LNCAP (cell line): ENCODE measurements around the gene ICAM5.

ENCODE experiments used
- TF ChIP-seq, protein P1 (sequence below): fragments of 450-650 bp; IDR thresholded peaks from 2 replicates; pipeline ENCODE4 v1.5.1; 2017; ENCODE audit warnings: mild to moderate bottlenecking

The ICAM5 gene

DNA sequence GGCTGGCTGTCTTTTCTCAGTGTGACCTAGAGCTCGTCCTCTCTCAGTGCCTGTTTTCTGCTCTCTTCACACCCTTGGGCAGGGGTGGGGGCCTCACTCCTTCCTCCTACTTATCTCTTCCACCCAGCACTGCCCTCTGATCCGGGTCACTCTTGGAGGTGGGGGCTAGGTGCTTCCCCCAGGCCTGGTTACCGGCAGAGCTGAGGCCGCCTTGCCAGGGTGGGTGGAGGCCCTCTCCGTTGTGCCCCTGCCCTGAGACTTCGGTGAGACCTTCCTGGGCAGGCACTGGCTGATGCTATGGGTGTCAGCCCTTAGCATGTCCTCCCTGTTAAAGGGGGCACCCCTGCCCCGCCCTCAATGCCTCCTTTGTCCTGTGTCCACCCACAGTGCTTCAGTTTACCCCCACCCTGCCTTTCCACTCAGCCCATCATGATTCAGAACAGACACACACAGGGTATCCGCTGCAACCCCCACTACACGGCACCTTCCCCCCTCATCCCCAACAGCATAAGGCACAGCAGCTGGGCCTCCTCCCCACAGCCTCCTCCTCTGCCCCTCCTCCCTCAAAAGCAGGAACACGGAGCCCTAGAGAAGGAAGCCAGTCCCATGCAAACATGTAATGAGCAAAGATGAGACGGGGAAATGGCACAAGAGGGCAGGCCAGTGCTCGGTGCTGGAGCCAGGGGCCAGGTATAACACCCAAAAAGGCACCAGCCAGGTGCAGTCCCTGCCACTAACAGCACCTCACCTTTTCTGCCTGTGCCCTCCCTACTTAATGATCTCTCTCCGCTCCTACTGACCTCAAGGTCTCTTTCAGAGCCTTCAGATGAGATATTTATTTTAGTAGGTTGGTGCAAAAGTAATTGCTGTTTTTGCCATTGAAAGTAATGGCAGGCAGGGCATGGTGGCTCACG is 10.1 kb downstream of the ICAM5 start:
- TF ChIP-seq, protein P1, sequence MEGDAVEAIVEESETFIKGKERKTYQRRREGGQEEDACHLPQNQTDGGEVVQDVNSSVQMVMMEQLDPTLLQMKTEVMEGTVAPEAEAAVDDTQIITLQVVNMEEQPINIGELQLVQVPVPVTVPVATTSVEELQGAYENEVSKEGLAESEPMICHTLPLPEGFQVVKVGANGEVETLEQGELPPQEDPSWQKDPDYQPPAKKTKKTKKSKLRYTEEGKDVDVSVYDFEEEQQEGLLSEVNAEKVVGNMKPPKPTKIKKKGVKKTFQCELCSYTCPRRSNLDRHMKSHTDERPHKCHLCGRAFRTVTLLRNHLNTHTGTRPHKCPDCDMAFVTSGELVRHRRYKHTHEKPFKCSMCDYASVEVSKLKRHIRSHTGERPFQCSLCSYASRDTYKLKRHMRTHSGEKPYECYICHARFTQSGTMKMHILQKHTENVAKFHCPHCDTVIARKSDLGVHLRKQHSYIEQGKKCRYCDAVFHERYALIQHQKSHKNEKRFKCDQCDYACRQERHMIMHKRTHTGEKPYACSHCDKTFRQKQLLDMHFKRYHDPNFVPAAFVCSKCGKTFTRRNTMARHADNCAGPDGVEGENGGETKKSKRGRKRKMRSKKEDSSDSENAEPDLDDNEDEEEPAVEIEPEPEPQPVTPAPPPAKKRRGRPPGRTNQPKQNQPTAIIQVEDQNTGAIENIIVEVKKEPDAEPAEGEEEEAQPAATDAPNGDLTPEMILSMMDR: no peak

DNA sequence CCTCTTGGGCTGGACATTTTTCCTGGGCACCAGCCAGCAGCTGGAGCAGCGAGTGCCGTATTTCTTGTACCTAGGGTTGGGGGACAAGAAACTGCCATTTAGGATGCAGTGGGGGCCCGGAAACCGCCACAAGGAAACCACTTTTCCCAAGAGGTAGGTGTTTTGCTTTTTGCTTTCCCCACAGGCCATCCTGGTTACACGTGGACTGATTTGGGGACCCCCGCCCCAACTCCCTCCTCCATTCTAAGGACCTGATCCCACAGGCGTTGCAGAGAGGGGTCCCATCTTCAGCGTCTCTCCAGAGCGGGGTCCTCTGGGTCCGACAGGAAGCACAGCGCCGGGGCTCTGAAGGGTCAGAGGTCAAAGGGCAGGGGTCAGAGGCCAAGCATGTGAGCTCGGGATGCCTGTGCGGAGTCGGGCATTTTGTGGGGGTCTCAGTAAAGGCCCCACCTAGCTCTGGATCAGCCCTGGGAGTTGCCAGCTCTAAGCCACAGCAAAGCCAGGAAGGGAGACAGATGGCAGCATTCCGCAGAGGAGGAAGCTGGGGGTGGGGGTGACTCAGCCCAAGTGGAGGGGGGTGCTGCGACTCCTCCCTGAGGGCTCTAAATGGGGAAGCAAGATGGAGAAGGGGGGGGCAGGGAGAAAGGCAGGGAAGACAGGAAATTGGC is 15.5 kb downstream of the ICAM5 start:
- TF ChIP-seq, protein P1: no peak

DNA sequence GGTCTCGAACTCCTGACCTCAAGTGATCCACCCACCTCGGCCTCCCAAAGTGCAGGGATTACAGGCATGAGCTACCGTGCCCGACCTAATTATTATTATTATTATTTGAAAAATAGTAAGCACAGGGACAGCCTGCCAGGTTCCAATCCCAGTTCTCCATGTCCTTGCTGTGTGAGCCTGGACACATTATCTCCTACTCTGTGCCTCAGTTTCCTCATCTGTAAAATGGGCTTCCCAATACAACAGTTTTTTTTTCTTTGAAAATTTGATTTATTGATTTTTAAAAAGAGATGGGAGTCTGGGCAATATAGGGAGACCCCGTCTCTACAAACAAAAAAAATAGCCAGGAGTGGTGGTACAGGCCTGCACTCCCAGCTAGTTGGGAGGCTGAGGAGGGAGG is 16.6 kb downstream of the ICAM5 start:
- TF ChIP-seq, protein P1: no peak

DNA sequence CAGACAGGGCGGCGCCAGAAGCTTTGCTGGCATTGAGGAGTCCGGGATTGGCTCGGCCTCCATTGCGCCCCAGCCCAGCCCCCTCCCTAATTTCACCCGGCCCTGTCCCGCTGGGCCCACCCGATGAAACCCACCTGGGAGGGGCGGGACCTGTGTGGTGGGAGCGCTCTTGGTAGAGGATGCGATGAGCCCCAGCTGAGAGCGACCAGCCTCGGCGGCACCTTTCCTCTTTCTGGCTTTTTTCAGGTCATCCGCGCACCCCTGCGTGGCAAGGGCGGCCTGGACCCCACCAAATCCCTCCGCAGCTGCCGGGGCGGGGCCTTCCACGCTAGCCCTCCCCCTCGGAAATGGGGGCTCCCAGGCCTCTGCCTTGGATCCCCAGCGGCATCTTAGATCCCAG is 19.7 kb downstream of the ICAM5 start, which contains the start of gene ZGLP1:
TSS of gene ZGLP1 (minus strand) at position 393 of the 400 bp plus-strand sequence.
- TF ChIP-seq, protein P1: no peak

DNA sequence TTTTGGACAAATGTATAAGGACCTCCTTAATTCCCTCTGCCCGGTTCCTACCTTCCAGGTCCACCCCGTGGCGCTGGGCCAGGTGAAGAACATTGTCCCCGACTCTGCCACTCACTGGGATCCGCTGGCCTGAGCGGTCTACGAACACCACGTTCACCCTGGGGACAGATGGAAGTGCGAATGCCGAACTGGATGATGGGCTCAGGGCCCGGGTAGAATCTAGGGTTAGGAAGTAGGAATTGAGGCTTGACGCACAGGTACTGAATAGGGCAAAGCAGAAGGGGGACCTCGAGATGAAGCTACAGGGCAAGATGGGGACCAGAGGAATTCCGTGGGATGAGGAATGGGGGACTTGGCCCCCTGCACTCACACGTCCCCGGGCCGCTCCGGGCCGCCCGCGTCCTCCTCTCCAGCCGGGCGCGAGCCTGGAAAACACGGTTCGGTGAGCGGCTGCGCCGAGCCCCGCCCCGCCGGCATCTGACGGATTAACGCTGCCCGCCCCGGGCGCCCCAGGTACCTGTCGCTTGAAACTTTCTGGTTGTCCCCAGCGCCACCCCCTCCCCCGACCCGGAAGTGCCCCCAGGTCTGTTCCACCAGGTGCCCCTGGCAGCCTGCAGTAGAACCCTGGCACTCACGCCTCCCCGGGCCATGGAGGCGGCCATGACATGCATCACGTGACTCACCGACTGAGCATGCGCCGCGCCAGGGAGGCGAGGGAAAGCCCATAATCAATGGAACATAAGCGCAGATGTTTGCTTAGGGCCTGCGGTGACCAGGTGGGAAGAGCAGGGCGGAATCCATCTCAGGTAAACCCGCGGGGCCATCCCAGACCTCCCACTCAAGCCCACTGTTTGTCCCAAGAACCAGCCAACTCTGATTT is 25.8 kb downstream of the ICAM5 start, which contains the start of gene FDX2:
TSS of gene FDX2 (minus strand) at position 681 of the 880 bp plus-strand sequence. CDS start at position 662, 19 bp downstream.
- TF ChIP-seq, protein P1: no peak

DNA sequence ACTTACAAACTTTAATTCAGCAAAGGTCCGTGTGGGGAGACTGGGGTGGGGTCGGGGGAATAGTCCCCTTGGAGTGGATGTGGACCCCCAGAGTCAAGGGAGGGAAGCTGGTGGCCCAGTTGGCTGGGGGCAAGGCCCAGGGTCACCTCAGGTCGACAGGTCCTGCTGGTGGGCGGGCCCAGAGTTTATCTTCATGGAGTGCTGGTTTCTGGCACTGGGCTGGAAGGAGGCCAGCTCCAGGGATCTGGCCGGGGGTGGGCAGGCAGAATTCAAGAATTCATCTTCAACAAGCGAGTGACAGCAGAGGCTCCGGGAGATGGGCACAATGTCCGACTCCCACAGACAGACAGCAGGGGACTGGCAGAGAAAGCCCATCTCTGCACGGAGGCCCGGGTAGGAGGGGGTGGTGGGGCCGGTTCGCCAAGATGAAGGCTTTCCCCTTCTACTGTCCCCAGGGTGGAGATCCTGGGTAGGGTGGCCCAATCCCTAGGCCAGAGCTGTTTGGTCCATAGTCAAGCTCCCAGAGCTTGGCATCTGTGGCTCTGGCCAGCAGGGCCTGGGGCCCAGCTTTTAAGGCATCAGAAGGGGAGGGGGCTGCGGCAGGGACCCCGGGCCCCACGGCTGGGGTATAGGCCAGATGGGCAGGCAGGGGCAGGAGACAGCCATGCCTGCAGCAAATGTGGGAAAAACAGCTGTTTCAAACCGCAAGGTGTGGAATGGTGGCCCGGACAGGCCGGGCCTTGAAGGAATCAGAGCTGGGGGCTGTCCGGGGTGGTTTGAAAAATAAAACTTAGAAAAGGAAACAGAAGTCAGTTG is 26.7 kb downstream of the ICAM5 start:
- TF ChIP-seq, protein P1: no peak
